GM21528 (cell line): ENCODE results near the gene ANKRD10.
"Not testable (repeated sequence)": the region's sequence is repeated elsewhere in the genome, so short reads cannot be mapped to it uniquely, and the experiment has no call there.

Experiments
- ATAC-seq: cut with Tn5 transposase; IDR thresholded peaks from one replicate; pipeline ENCODE4 v1.9.1; 2021; ENCODE audit warnings: mild to moderate bottlenecking, moderate library complexity; ENCODE audit not compliant: unreplicated experiment, low FRiP score

Gene ANKRD10

DNA sequence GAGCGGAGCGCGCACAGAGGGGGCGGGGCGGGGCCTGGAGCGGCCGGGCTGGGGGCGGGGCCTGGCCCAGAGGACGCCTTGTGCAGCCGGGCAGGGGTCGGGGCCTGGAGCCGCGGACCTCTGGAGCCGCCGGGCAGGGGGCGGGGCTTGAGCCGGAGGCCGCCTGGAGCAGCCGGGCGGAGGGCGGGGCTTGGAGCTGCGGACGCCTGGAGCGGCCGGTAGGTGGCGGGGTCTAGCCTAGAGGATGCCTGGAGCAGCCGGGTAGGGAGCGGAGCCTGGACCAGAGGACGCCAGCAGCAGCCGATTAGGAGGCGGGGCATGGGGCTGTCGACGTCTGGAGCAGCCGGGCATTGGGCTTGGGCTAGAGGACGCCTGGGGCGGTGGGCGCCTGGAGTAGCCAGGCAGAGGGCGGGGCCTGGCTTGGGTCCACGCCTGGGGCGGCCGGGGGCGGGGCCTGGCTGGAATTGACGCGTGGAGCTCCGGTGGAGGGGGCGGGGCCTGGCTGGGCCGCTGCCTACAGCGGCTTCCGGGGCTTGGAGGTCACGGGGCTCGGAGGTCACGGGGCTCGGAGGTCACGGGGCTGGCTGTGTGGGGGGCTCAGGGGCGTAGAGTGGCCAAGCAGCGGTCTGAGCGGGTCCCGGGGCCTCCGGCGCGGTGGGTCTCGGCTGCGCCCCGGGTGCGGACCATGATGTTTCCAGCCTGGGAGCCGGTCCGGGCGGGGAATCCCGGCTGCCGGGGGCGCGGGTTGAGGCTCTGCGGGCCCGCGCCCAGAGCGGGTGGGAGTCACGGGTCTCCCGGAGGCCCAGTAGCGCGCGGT, at the start of gene ANKRD10:
ANKRD10 (minus strand) TSS at position 13 of the 817 bp plus-strand sequence. CDS start 135 bp downstream, outside the sequence.
- peak; percentile 82 for ATAC-seq

DNA sequence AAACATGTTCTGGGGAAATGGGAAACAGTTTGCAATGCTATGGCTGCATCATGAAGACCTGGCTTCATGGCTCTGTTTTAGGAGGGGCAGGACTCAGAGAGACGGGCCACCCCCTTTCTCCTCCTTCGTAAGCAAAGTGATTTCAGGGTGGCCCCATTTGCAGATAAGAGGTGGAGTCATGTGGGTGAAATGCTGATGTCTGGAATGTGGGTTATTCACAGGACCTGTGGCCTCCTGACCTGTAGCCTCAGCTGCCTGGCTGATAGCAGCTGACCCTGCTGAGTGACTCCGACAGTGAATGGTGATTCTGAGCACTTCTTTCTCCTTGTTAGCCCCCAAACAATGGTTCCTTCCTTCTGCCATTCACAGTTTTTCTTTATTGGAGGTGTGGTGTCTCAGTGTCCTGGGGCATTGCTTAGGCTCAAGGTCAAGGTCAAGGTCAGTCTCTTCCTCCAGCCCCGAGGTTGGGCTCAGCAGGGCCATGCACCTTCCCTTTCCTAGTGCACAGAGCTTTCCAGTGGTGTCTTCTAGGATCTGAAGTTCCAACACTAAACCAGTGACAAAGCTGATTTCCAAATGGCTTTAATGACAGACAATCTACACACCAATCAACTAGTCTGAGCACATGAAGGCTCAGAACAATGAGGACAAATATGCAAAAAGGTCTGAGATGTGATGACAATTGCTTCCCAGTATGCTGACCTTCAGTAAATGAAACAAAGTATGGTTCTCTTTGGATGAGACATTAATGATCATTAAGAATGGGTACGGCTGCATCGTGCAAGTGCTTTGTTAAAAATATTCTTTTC, 49.6 kb upstream of the ANKRD10 start:
- no peak for ATAC-seq

DNA sequence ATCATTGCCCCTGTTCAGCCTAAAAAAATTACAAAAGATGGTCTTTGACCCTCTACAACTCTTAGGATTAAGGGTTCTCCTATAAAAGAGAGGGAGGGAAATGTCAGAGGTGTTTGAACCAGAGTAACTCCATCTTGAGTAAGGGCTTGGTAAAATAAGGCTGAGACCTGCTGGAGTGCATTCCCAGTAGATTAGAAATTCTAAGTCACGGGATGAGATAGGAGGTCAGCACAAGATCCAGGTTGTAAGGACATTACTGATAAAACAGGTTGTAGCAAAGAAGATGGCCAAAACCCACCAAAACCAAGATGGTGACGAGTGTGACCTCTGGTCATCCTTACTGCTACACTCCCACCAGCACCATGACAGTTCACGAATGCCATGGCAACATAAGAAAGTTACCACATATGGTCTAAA, 48.7 kb upstream of the ANKRD10 start:
- ATAC-seq, result no peak

DNA sequence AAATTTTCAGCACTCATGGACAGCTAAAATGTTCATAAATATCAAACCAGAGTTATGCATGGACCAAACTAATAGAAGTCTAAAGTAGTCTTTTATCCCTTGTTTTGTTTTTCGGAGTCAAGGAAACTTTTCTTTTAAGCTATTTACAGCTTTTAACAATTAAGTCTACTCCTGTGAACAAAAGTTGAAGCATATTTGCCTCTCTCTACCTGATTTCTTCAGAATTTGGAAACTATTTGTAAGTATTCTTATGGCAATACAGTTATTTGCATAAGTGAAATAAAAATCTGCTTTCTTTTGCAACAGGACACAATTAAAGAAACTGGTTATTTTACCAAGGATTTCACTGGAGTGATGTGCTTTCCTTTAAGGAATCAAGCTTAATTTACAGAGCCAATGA, 47.1 kb upstream of the ANKRD10 start:
- ATAC-seq, result no peak

DNA sequence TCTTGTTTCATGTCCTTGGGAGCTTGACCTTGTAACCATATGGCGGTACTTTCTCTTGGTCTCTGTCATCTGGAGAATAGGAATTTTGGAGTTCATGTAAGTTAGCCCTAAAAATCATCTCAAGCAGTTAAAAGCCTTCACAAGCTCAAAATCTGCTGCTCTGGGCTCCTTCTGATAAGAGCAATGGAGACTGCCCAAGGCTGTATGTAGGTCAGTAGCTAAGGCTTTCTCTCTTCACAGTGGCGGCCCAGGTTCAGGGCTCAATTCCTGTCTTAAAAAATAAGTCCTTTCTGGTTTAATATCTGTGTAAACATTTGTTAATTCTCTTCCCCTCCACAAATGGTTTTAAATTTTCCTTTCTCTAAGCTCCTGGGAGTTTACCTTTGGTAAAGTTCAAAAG, 45.3 kb upstream of the ANKRD10 start:
- ATAC-seq, result no peak

DNA sequence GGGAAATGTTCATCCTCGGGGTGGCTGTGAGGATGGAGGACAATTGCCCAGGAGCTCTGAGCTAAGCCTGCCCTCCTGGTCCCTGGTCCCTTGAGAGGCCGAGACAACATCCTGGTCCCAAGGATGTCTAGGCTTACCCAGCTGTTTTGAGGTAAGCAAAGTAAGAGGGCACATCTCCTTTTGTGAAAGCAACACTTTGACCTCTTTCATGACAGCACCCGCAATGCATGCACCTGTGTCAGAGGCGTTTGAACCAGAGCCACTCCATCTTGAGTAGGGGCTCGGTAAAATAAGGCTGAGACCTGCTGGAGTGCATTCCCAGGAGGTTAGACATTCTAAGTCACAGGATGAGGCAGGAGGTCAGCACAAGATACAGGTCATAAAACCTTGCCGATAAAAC, 43.1 kb upstream of the ANKRD10 start:
- ATAC-seq, result no peak

DNA sequence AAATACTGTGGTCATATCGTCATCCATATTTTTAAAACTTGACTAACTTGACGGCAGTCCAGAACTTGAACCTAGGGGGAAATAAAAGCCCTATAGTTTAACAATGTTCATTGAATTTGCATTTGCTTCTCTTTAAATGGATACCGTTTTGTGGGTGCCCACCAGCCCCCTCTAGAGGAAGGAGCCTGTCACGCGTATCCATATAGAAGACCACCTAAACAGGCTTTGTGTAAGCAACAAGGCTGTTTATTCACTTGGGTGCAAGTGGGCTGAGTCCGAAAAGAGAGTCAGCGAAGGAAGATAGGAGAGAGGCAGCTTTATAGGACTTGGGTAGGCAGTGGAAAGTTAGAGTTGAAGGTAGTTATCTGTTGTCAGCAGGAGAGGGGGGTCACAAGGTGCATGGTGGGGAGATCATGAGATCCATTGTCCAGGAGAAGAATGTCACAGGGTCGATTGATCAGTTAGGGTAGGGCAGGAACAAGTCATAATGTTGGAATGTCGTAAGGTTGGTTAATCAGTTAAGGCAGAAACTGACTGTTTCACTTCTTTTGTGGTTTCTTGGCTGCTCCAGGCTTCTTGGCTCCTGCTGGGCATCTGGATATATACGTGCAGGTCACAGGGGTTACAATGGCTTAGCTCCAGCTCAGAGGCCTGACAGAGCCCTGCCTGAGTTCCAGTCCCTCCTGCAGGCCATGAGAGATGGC, 42.5 kb upstream of the ANKRD10 start:
- no peak for ATAC-seq

DNA sequence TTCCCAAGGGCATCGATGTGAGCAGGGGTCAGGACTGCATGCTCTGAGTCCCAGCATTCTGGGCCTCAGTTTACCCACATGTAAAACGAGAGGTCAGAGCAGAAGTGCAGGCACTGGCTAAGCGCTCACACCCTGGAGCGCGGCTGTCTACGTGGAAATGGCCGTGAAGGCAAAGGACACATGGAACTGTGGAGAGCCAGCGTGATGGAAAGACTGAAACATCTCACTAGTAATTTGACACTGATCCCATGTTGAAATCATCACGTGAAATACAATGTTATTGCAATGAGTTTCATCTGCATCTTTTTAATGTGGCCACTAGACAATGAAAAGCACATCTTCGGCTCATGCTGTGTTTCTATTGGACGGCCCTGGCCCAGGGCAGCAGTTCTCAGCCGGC, 41.3 kb upstream of the ANKRD10 start:
- ATAC-seq, result not testable (repeated sequence)

DNA sequence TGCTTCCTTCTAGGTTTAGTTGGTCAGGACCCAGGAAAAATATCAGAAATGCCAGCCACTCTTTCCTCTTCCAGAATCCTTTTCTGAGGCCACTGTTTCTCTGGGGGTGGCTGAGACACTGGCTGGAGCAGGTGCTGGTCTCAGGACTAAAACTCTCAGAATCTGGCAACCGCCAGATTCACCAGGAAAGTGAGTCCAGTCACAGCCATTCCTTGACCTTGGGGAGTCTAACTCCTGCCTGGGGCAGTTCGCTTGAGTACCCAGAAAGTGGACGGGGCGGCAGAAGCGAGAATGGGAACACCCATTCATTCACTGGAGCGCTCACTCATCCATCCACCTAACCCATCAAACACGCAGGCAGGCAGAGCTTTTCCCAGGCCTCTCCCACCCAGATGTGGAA, 40.7 kb upstream of the ANKRD10 start:
- not testable (repeated sequence) for ATAC-seq

DNA sequence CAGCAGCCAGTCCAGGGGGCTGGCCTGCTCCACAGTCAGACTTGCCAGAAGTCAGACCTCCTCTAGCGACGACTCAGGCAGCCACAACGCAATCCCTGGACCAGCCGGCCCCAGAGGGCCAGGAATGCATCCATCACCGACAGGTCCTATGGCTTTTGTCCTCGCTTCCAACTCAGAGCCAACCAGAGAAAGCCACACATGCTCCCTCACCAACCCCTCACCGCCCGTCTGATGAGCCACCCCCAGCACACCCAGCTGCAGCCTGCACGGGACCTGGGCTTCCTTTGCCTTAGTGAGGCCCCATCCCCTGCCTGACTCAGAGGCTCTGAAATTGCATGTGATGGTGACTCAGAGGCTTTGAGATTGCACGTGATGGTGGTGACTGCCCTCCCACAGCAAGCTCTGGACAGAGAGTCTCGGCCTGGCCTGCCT, 40.2 kb upstream of the ANKRD10 start:
- not testable (repeated sequence) for ATAC-seq

DNA sequence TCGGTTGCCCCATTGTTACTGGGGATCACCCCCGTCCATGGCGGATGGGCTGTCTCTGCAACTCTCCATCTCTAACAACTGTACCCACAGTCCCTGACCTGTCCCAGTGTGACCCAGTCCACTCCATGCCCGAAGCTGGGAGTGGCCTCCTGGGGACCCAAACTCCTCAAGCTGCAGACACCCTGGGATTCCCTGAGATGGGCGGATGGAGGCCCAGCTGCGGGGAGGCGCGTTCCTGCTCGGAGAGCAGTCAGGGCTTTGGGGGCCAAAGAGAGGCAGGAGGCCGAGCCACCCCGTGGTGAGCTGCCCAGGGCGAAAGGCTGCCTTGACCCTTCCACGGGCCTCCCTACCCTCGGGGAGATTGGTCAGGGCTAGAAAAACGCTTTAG, 39.7 kb upstream of the ANKRD10 start:
- not testable (repeated sequence) for ATAC-seq

DNA sequence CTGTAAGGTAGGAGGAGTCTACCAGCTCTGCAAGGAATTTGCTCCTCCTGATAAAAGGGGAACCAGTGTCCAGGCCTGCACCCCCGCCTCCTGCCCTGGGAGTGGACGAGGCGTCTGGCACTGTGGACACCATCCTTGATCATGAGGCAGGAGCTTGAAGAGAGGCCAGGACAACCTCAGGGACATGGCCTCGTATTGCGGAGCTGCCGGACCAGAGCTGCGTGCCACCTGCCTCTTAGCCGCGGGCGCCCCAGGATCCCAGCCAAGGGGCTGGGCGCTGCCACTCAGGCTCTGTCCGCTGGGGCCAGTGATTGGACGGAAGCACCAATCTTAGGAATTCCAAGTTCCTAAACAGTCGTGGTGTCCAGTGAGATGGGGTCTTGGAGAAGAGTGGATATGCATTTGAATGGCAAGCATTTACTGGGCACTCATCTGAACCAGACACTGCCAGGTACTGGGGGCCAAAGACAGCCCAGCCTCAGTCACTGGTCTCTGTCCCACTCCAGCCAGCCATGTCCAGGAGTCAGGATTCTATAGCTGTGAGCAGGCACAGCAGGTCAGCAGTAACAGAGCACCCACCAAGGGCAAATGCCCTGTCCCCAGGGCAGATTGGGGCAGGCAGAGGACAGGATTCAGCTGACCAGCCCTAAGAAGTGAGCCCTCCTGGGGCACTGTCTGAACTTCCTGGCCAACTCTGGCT, 39.1 kb upstream of the ANKRD10 start:
- ATAC-seq, result no peak

DNA sequence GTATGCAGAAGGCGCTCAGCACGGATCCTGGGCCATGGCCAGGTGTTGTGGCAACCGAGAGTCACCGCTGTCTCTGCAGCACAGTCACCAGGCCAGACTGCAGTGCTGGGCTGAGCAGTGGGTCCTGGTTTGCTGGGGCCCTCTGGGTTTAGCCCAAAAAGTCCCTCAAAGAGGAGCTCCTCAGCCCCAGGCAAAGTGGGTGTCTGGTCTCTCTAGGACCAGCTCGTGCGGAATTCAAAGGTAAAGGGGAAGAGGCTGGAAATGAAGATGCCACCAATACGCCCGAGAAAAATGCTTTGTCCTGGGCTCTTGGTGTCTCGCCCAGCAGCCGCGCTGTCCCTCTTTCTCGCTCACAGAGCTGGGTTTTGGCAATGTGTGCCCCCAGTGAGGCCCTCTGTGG, 38.5 kb upstream of the ANKRD10 start:
- ATAC-seq, result no peak

DNA sequence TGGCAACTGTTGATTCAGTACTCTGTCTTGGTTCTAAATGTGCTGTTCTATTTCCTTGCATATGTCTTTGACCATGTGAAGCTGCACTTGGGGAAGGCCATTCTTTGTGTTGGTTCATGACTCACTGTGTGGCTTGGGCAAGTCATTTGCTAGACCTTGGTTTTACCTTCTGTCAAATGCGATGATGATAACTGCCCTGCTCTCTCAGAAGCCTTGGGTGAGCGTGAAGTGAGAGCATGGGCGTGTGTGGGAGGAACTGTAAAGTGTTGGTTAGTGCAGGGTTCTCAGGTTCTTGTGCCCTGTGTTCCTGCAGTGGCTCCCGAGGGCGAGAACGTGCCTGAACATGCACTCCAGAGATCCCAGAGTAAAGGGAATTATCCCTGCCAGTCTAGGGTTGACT, 37.3 kb upstream of the ANKRD10 start:
- not testable (repeated sequence) for ATAC-seq

DNA sequence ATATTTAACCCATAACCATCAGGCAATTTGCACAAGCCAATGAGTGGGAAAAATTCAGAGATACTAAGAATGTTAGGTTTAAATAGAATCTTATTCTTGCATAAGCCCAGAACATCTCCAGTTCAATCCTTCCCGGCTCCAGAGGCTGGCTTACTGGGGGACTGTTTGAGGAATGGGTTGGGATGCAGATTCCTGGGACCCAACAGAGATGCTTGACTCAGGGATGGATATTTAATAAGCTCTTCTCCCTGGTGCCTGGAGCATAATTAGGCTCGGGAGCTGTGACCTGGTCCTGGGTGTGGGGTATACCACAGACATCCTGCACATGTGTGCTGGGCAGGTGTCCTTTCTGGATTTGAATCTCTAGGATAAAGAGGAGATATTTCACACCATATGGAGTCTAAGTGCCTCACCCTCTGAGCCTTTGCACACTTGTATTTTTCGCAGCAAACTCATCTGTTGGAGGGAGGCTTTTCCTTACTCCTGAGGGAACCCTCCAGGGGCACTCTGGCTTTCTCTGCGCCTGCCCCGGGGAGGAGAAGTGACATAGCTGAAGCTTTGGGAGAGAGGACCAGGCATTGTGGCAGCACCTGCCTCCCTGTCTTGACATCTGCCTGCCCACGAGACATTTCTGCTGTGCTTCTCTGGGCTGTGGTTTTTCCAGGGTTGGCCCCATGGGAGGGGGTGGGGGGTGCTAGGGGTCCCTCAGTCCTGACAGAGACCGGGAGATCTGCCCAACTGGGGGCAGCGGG, 36.1 kb upstream of the ANKRD10 start:
- ATAC-seq, result no peak

DNA sequence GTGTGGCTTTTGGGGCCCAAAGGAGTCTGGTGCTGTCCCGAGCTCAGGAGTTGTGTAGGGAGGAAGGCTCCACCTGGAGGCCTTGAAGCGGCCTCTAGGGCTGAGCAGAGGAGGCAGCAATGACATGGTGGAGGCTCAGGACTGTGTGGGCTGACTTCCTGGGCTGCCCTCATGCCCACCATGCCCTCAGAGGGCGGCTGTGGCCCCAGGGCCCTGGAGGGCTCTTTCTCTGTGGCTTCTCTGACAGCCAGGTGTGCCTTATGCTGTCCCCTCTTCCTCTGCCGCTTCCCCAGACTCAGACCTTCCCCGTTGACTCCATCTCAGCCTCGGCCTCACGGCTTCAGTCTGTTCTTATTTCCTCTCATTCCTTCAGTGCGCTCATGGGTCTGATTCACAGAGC, 35.5 kb upstream of the ANKRD10 start:
- ATAC-seq, result no peak

DNA sequence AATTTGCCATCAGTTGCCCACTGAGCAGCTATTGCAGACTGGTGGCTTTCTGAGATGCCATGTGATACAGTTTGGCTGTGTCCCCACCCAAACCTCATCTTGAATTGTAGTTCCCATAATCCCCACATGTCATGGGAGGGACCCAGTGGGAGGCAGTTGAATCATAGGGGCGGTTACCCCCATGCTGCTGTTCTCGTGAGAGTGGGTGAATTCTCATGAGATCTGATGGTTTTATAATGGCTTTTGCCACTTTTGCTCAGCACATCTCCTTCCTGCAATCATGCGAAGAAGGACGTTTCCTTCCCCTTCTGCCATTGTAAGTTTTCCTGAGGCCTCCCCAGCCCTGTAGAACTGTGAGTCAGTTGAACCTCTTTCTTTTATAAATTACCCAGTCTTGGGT, 34.8 kb upstream of the ANKRD10 start:
- ATAC-seq, result no peak

DNA sequence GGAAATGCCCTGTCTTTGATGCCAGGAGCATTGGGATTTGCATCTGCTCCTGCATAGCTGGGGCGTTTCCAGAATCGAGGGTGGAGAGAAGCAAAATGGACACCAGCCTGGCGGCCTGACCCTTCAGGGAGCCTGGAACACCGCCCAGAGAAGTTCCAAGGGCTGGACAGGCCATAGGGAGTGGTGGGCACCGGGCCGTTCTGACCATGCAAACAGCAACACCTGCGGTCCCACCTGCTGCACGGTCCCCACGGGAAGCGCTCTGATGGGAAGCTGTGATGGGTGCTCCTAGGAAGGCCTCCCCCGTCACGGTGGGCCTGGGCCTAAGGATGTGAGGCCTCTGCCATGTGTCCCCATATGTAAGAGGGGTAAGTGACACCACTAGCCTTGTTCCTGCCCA, 34.2 kb upstream of the ANKRD10 start:
- ATAC-seq, result no peak

DNA sequence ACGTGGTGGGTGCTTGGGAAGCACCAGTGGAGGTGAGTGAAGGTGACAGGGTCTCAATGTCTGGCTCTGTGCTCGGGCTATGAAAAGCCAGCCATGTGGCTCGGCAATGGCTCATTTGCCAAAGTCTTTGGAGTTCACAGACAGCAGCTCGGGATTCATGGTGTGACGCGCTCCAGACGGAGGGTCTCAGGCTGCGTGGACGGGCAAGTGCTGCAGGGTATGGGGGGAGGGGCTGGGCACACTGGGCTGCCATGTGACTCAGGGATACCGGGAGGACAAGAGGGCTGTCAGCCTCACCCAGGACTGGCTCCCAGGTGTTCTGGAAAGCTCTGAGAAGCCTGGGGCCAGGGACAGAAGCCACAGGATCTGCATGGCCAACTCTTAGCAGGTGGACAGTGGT, 32.5 kb upstream of the ANKRD10 start:
- not testable (repeated sequence) for ATAC-seq
